Measurements from ENCODE around the gene MRPS35.

DNA sequence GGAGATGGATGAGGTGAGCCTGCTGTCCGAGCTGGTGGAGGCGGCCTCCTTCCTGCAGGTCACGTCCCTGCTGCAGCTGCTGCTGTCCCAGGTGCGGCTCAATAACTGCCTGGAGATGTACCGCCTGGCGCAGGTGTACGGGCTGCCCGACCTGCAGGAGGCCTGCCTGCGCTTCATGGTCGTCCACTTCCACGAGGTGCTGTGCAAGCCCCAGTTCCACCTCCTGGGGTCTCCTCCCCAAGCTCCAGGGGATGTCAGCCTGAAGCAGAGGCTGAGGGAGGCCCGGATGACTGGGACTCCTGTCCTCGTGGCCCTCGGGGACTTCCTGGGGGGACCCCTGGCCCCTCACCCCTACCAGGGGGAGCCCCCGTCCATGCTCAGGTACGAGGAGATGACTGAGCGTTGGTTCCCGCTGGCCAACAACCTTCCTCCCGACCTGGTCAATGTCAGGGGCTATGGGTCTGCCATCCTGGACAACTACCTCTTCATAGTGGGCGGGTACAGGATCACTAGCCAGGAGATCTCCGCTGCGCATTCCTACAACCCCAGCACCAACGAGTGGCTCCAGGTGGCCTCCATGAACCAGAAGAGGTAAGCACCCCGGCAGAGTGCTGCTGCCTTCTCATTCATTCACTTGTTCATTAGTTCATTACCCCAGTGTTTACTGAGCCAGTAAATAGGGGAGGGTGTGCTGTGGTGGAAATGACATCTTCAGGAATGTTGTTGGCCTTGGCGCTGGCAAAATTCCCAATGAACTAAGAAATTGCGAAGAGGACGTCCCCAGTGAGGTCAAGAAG, 70.2 kb downstream of the MRPS35 start:
- no peak for TF ChIP-seq POLR2AphosphoS5 (IDR thresholded peaks at IDR 0.05)
- no peak for TF ChIP-seq CTCF (IDR thresholded peaks at IDR 0.05)
- no peak for TF ChIP-seq POLR2A (IDR thresholded peaks at IDR 0.05)
